ENCODE data around the gene ACAD11.

The ACAD11 gene

GRCh38 chr3:132694991-132695390 lies 35.4 kb upstream of the ACAD11 start:
- peaks cover 7% of the 10 kb centered on the region for H3K79me1 ChIP-seq (replicated peaks; ENCODE audit: low read length, poor library complexity, severe bottlenecking)
- H2BK120ac ChIP-seq (ENCODE audit: low read depth, low read length) = no peak overlapping the region
- no peak overlapping the region for H3K9ac ChIP-seq (ENCODE audit: low read length)
- peaks cover 18 to 98% of the 10 kb centered on the region in 2 experiments for H3K36me3 ChIP-seq (ENCODE audit: control insufficient read depth in 1 of 2, insufficient read depth in 2 of 2, low read depth in 1 of 2, low read length in 2 of 2)
- H2AK5ac ChIP-seq (ENCODE audit: low read length, severe bottlenecking) = no peak overlapping the region
- H2BK15ac ChIP-seq (ENCODE audit: low read depth, poor library complexity, severe bottlenecking) = no peak overlapping the region
- H3K4me3 ChIP-seq (ENCODE audit: insufficient read depth in 1 of 2, low read depth in 1 of 2, low read length in 2 of 2) = no peak overlapping the region
- H3K4ac ChIP-seq (ENCODE audit: low read depth in 1 of 2, low read length in 2 of 2) = no peak overlapping the region
- H3K18ac ChIP-seq (ENCODE audit: low read depth in 1 of 2, low read length in 2 of 2) = no peak overlapping the region
- no peak overlapping the region for H3K27ac ChIP-seq (ENCODE audit: low read length, poor library complexity, severe bottlenecking)
- WGBS = 100% methylated on average over 2 of the region's 4 CpGs
- no peak overlapping the region for H4K91ac ChIP-seq (ENCODE audit: low read length)
- H3K27me3 ChIP-seq (ENCODE audit: control insufficient read depth in 1 of 2, insufficient read depth in 1 of 2, low read length in 2 of 2) = no peaks in the 10 kb centered on the region
- H2BK12ac ChIP-seq (ENCODE audit: low read length in 2 of 2) = no peak overlapping the region
- H2AFZ ChIP-seq (ENCODE audit: low read depth, low read length) = no peak overlapping the region
- no peaks in the 10 kb centered on the region for H3K4me1 ChIP-seq (ENCODE audit: control insufficient read depth, insufficient read depth, low read depth, low read length)
- H3K14ac ChIP-seq (ENCODE audit: low read length in 2 of 2) = no peak overlapping the region
- no peak overlapping the region for H3K4me2 ChIP-seq (ENCODE audit: low read length, poor library complexity, severe bottlenecking)
- no peak overlapping the region for H4K8ac ChIP-seq (ENCODE audit: low read length)
- no peak for DNase-seq
- H3K9me3 ChIP-seq (ENCODE audit: control insufficient read depth, low read length) = no peaks in the 10 kb centered on the region
- no peak overlapping the region for H2BK5ac ChIP-seq (ENCODE audit: low read depth, low read length, poor library complexity, severe bottlenecking)
- no peak overlapping the region for H3K23ac ChIP-seq (ENCODE audit: low read length in 2 of 2)

- no peak overlapping the region for H3K27ac ChIP-seq (ENCODE audit: low read length, poor library complexity, severe bottlenecking)
- 100% methylated on average over 3 of the region's 4 CpGs for WGBS
Observed at GRCh38 chr3:132690040-132690439, 30.4 kb upstream of the ACAD11 start.

GRCh38 chr3:132682201-132682600 lies 22.6 kb upstream of the ACAD11 start:
- H3K27ac ChIP-seq (ENCODE audit: low read length, poor library complexity, severe bottlenecking) = no peak overlapping the region
- H2BK12ac ChIP-seq (ENCODE audit: low read length in 2 of 2) = no peak overlapping the region
- no peaks in the 10 kb centered on the region for H3K27me3 ChIP-seq (ENCODE audit: control insufficient read depth in 1 of 2, insufficient read depth in 1 of 2, low read length in 2 of 2)
- H3K79me1 ChIP-seq (replicated peaks; ENCODE audit: low read length, poor library complexity, severe bottlenecking) = peaks cover 4% of the 10 kb centered on the region
- no peak overlapping the region for H2AFZ ChIP-seq (ENCODE audit: low read depth, low read length)
- peaks cover 9 to 93% of the 10 kb centered on the region in 2 experiments for H3K36me3 ChIP-seq (ENCODE audit: control insufficient read depth in 1 of 2, insufficient read depth in 2 of 2, low read depth in 1 of 2, low read length in 2 of 2)
- no peaks in the 10 kb centered on the region for H3K9me3 ChIP-seq (ENCODE audit: control insufficient read depth, low read length)
- H3K4ac ChIP-seq (ENCODE audit: low read depth in 1 of 2, low read length in 2 of 2) = no peak overlapping the region
- no peak overlapping the region for H3K4me3 ChIP-seq (ENCODE audit: insufficient read depth in 1 of 2, low read depth in 1 of 2, low read length in 2 of 2)
- H4K8ac ChIP-seq (ENCODE audit: low read length) = no peak overlapping the region
- H2AK5ac ChIP-seq (ENCODE audit: low read length, severe bottlenecking) = no peak overlapping the region
- no peak overlapping the region for H3K14ac ChIP-seq (ENCODE audit: low read length in 2 of 2)
- no peak for DNase-seq
- no peaks in the 10 kb centered on the region for H3K4me1 ChIP-seq (ENCODE audit: control insufficient read depth, insufficient read depth, low read depth, low read length)
- H3K18ac ChIP-seq (ENCODE audit: low read depth in 1 of 2, low read length in 2 of 2) = no peak overlapping the region
- no peak overlapping the region for H2BK120ac ChIP-seq (ENCODE audit: low read depth, low read length)
- no peak overlapping the region for H4K91ac ChIP-seq (ENCODE audit: low read length)
- H2BK5ac ChIP-seq (ENCODE audit: low read depth, low read length, poor library complexity, severe bottlenecking) = no peak overlapping the region
- H3K23ac ChIP-seq (ENCODE audit: low read length in 2 of 2) = no peak overlapping the region
- H3K4me2 ChIP-seq (ENCODE audit: low read length, poor library complexity, severe bottlenecking) = no peak overlapping the region
- H3K9ac ChIP-seq (ENCODE audit: low read length) = no peak overlapping the region
- H2BK15ac ChIP-seq (ENCODE audit: low read depth, poor library complexity, severe bottlenecking) = no peak overlapping the region

More at GRCh38 chr3:132690040-132690439, 30.4 kb upstream of the ACAD11 start:
- no peak overlapping the region for H4K91ac ChIP-seq (ENCODE audit: low read length)
- H2AFZ ChIP-seq (ENCODE audit: low read depth, low read length) = no peak overlapping the region
- H4K8ac ChIP-seq (ENCODE audit: low read length) = no peak overlapping the region
- peaks cover 14 to 96% of the 10 kb centered on the region in 2 experiments for H3K36me3 ChIP-seq (ENCODE audit: control insufficient read depth in 1 of 2, insufficient read depth in 2 of 2, low read depth in 1 of 2, low read length in 2 of 2)
- no peak overlapping the region for H2BK5ac ChIP-seq (ENCODE audit: low read depth, low read length, poor library complexity, severe bottlenecking)
- no peak overlapping the region for H2BK12ac ChIP-seq (ENCODE audit: low read length in 2 of 2)
- no peak overlapping the region for H2AK5ac ChIP-seq (ENCODE audit: low read length, severe bottlenecking)
- H2BK15ac ChIP-seq (ENCODE audit: low read depth, poor library complexity, severe bottlenecking) = no peak overlapping the region
- no peak overlapping the region for H3K14ac ChIP-seq (ENCODE audit: low read length in 2 of 2)
- H3K4me3 ChIP-seq (ENCODE audit: insufficient read depth in 1 of 2, low read depth in 1 of 2, low read length in 2 of 2) = no peak overlapping the region
- H3K9ac ChIP-seq (ENCODE audit: low read length) = no peak overlapping the region
- H3K9me3 ChIP-seq (ENCODE audit: control insufficient read depth, low read length) = no peaks in the 10 kb centered on the region
- H3K4ac ChIP-seq (ENCODE audit: low read depth in 1 of 2, low read length in 2 of 2) = no peak overlapping the region
- H3K23ac ChIP-seq (ENCODE audit: low read length in 2 of 2) = no peak overlapping the region
- no peak overlapping the region for H2BK120ac ChIP-seq (ENCODE audit: low read depth, low read length)
- H3K18ac ChIP-seq (ENCODE audit: low read depth in 1 of 2, low read length in 2 of 2) = no peak overlapping the region
- no peaks in the 10 kb centered on the region for H3K27me3 ChIP-seq (ENCODE audit: control insufficient read depth in 1 of 2, insufficient read depth in 1 of 2, low read length in 2 of 2)
- no peak overlapping the region for H3K4me2 ChIP-seq (ENCODE audit: low read length, poor library complexity, severe bottlenecking)
- no peak for DNase-seq
- no peaks in the 10 kb centered on the region for H3K4me1 ChIP-seq (ENCODE audit: control insufficient read depth, insufficient read depth, low read depth, low read length)
- H3K79me1 ChIP-seq (replicated peaks; ENCODE audit: low read length, poor library complexity, severe bottlenecking) = peaks cover 12% of the 10 kb centered on the region

GRCh38 chr3:132681421-132681820 lies 21.8 kb upstream of the ACAD11 start:
- H3K9me3 ChIP-seq (ENCODE audit: control insufficient read depth, low read length) = no peaks in the 10 kb centered on the region
- H3K79me1 ChIP-seq (replicated peaks; ENCODE audit: low read length, poor library complexity, severe bottlenecking) = peaks cover 4% of the 10 kb centered on the region
- H2BK5ac ChIP-seq (ENCODE audit: low read depth, low read length, poor library complexity, severe bottlenecking) = no peak overlapping the region
- no peak overlapping the region for H3K18ac ChIP-seq (ENCODE audit: low read depth in 1 of 2, low read length in 2 of 2)
- no peak overlapping the region for H3K9ac ChIP-seq (ENCODE audit: low read length)
- H3K4me1 ChIP-seq (ENCODE audit: control insufficient read depth, insufficient read depth, low read depth, low read length) = no peaks in the 10 kb centered on the region
- H3K14ac ChIP-seq (ENCODE audit: low read length in 2 of 2) = no peak overlapping the region
- 100% methylated on average over 1 of the region's 3 CpGs for WGBS
- no peaks in the 10 kb centered on the region for H3K27me3 ChIP-seq (ENCODE audit: control insufficient read depth in 1 of 2, insufficient read depth in 1 of 2, low read length in 2 of 2)
- no peak overlapping the region for H2AFZ ChIP-seq (ENCODE audit: low read depth, low read length)
- no peak overlapping the region for H2BK120ac ChIP-seq (ENCODE audit: low read depth, low read length)
- no peak overlapping the region for H2BK12ac ChIP-seq (ENCODE audit: low read length in 2 of 2)
- no peak for DNase-seq
- H3K4me2 ChIP-seq (ENCODE audit: low read length, poor library complexity, severe bottlenecking) = no peak overlapping the region
- no peak overlapping the region for H2BK15ac ChIP-seq (ENCODE audit: low read depth, poor library complexity, severe bottlenecking)
- H3K23ac ChIP-seq (ENCODE audit: low read length in 2 of 2) = no peak overlapping the region
- no peak overlapping the region for H4K91ac ChIP-seq (ENCODE audit: low read length)
- H3K36me3 ChIP-seq (ENCODE audit: control insufficient read depth in 1 of 2, insufficient read depth in 2 of 2, low read depth in 1 of 2, low read length in 2 of 2) = peaks cover 9 to 93% of the 10 kb centered on the region in 2 experiments
- no peak overlapping the region for H3K4me3 ChIP-seq (ENCODE audit: insufficient read depth in 1 of 2, low read depth in 1 of 2, low read length in 2 of 2)
- no peak overlapping the region for H4K8ac ChIP-seq (ENCODE audit: low read length)
- H3K27ac ChIP-seq (ENCODE audit: low read length, poor library complexity, severe bottlenecking) = no peak overlapping the region
- no peak overlapping the region for H2AK5ac ChIP-seq (ENCODE audit: low read length, severe bottlenecking)
- no peak overlapping the region for H3K4ac ChIP-seq (ENCODE audit: low read depth in 1 of 2, low read length in 2 of 2)

All from mesenchymal stem cell (in vitro differentiated cells and primary cell).